Measurements from ENCODE around the gene GLYATL1B.
"Not testable (repeated sequence)": the region's sequence is repeated elsewhere in the genome, so short reads cannot be mapped to it uniquely, and the experiment has no call there.

The GLYATL1B gene

GRCh38 chr11:59062602-59063529, 23.2 kb upstream of the GLYATL1B start:
- CTCF ChIA-PET, result interaction anchor here (0.7 to 2.1 kb wide), 5 partner anchors 9 to 96 kb away, joined by 3 to 9 read pairs (median 6); no protein-coding TSS in a partner anchor
- TF ChIP-seq CTCF (IDR thresholded peaks at IDR 0.05; ENCODE audit: control extremely low read depth, extremely low read depth, low read depth, missing control alignments), result no peak

DNA sequence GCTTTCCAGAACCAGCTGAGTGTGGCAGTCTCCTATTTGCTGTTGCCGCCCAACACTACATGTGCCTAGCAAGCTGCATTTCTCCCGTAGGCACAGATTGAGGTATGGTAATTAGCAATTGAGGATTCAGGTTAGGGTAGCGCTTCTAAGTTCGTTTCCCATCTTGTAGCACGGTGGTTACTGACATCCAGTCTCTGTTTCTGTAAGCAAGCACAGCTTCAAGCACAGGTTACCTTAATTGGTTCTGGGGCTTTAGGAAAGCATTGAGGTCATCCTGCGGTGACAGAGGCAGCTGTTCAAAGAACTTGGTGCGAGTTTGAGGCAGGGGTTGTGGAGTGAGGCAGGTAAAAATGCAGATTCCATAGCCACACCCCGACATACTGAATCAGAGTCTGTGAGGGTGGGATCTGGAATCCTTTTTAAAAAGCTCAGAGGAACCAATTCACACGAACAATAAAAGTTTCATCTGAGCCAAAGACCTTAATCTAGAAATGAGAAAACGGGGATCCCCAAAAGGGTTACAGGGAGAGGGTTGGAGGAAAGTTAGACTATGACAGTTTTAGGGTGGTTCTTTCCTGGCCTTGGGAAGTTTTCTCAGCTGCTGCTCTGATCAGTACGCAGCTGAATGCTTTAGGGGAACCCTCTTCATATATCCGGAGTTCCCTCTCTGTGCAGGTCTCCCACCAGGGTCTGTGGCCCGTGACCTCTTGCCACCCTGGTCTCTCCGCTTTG, 21.9 kb upstream of the GLYATL1B start:
- DNase-seq (ENCODE audit: extremely low spot score), result not testable (repeated sequence)
- POLR2A ChIA-PET, result interaction anchor here (0.6 kb wide), 1 partner anchor 222 kb away, joined by 4 read pairs; no protein-coding TSS in a partner anchor
- CTCF ChIA-PET, result interaction anchor here (1.1 to 2.1 kb wide), 6 partner anchors 11 to 94 kb away, joined by 3 to 9 read pairs (median 6); no protein-coding TSS in a partner anchor

More at GRCh38 chr11:59062602-59063529, 23.2 kb upstream of the GLYATL1B start:
- POLR2A ChIA-PET, result no interaction called here
- no peak for DNase-seq (ENCODE audit: extremely low spot score)

- POLR2A ChIA-PET, result no interaction called here
- TF ChIP-seq CTCF (IDR thresholded peaks at IDR 0.05; ENCODE audit: control extremely low read depth, extremely low read depth, low read depth, missing control alignments), result no peak
Observed at GRCh38 chr11:59069087-59069486, 17.0 kb upstream of the GLYATL1B start.

GRCh38 chr11:59076876-59077571, 9.1 kb upstream of the GLYATL1B start:
- no peak for TF ChIP-seq CTCF (IDR thresholded peaks at IDR 0.05; ENCODE audit: control extremely low read depth, extremely low read depth, low read depth, missing control alignments)
- ChIA-PET POLR2A (no interaction called here), CTCF (interaction anchor here (1.0 to 1.4 kb wide), 4 partner anchors 19 to 59 kb away, joined by 3 to 9 read pairs (median 4); no protein-coding TSS in a partner anchor)
- peak; percentile 59 for DNase-seq (ENCODE audit: extremely low spot score)

More at GRCh38 chr11:59069087-59069486, 17.0 kb upstream of the GLYATL1B start:
- no peak for DNase-seq (ENCODE audit: extremely low spot score)
- CTCF ChIA-PET, result interaction anchor here (1.5 to 3.2 kb wide), 2 partner anchors 11 to 67 kb away, joined by 3 to 21 read pairs; no protein-coding TSS in a partner anchor

- TF ChIP-seq CTCF (IDR thresholded peaks at IDR 0.05; ENCODE audit: control extremely low read depth, extremely low read depth, low read depth, missing control alignments), result no peak
- ChIA-PET CTCF (interaction anchor here (1.1 to 2.0 kb wide), 5 partner anchors 8 to 24 kb away, joined by 3 to 9 read pairs (median 4); no protein-coding TSS in a partner anchor), POLR2A (no interaction called here)
- no peak for DNase-seq (ENCODE audit: extremely low spot score)
Observed at GRCh38 chr11:59078435-59078834, 7.7 kb upstream of the GLYATL1B start.

DNA sequence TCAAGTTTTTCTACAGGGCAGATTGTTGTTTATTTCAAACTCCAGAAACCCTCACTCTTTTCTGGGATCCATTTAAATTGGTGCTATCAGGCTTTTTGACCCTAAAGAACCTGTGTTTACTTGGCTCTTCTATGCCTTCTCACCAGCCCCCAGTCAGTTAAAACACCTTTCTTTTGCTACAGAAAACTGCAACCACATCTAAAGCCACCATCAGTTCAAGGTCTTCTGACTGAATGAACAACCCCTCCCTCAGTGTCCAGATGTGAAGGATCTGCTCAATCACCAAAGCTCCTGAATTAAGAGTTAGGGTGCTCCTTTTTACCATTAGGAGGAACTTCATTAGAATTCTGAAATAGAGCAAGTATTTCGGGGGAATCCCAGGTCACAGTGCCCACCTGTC, 7.0 kb upstream of the GLYATL1B start:
- POLR2A ChIA-PET, result no interaction called here
- DNase-seq (ENCODE audit: extremely low spot score), result no peak
- TF ChIP-seq CTCF (IDR thresholded peaks at IDR 0.05; ENCODE audit: control extremely low read depth, extremely low read depth, low read depth, missing control alignments), result no peak
- CTCF ChIA-PET, result interaction anchor here (1.1 to 2.0 kb wide), 5 partner anchors 9 to 23 kb away, joined by 3 to 9 read pairs (median 4); no protein-coding TSS in a partner anchor

GRCh38 chr11:59080421-59080820, 5.7 kb upstream of the GLYATL1B start:
- CTCF ChIA-PET, result interaction anchor here (0.7 to 2.9 kb wide), 5 partner anchors 9 to 78 kb away, joined by 3 to 14 read pairs (median 7); no protein-coding TSS in a partner anchor
- POLR2A ChIA-PET; DNase-seq (ENCODE audit: extremely low spot score): not testable (repeated sequence)

DNA sequence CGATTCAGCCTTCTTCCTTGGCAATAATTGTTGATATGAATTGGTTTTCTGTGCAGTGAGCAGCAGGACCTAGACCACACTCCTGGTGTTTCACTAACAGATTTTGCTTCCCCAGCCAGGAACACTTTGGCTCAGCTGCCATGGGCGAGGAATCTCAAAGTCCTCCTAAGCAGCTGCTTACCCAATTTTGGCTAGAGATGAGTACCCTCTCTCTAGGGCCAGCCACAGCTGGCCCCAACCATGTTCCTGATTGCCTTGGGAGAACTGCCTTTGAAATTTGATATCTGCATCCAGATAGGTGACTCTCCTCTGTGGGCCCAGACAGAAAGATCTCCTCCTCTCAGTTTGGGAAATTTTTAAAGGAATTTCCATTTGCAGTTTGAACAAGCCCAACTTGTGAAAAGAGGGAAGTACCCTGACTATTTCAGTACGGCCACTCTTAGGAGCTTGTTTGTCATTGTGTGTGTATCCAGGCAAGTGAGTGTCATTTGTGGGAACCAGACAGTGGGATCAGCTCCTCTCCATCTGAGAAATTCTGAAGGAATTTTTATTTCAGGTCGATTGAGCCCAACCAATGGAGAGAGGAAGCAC, 4.6 kb upstream of the GLYATL1B start:
- DNase-seq (ENCODE audit: extremely low spot score), result not testable (repeated sequence)
- CTCF ChIA-PET, result interaction anchor here (0.7 to 2.9 kb wide), 4 partner anchors 11 to 54 kb away, joined by 3 to 14 read pairs (median 8); no protein-coding TSS in a partner anchor

More for the DNA sequence above, 4.6 kb upstream of the GLYATL1B start:
- POLR2A ChIA-PET, result not testable (repeated sequence)
